Hematopoietic multipotent progenitor cell treated with erythropoietin and hydrocortisone succinate and interleukin-3 and kit ligand, for 8 days (in vitro differentiated cells): Measurements from ENCODE around the gene NEUROD4.

Source experiments
- DNase-seq: peaks from one replicate; pipeline ENCODE4 v3.0.0-alpha.2; 2015

The NEUROD4 gene

GRCh38 chr12:55063291-55063690, 43.5 kb downstream of the NEUROD4 start:
- no peak for DNase-seq

- no peak for DNase-seq
Measured at GRCh38 chr12:55065535-55065934, 45.8 kb downstream of the NEUROD4 start.

GRCh38 chr12:55067701-55068100, 47.9 kb downstream of the NEUROD4 start:
- DNase-seq = no peak

GRCh38 chr12:55068416-55069010, 48.7 kb downstream of the NEUROD4 start:
- peak; percentile 63 for DNase-seq

GRCh38 chr12:55072083-55072482, 52.3 kb downstream of the NEUROD4 start:
- DNase-seq = peak; percentile 84

- DNase-seq = peak; percentile 79
Measured at GRCh38 chr12:55073043-55074022, 53.6 kb downstream of the NEUROD4 start.

GRCh38 chr12:55074806-55075205, 55.0 kb downstream of the NEUROD4 start:
- DNase-seq = no peak
